NT2/D1 (cell line): ENCODE results near the gene LPP.

Experiments
- SUZ12 ChIP-seq: IDR thresholded peaks from 2 replicates; pipeline ENCODE4 v1.6.1; 2011; ENCODE audit not compliant: insufficient read length, insufficient read depth; ENCODE audit errors: extremely low read depth
- ZNF274 ChIP-seq: IDR thresholded peaks from 2 replicates; pipeline ENCODE4 v1.6.1; 2011; ENCODE audit warnings: mild to moderate bottlenecking, low read depth, low read length

DNA sequence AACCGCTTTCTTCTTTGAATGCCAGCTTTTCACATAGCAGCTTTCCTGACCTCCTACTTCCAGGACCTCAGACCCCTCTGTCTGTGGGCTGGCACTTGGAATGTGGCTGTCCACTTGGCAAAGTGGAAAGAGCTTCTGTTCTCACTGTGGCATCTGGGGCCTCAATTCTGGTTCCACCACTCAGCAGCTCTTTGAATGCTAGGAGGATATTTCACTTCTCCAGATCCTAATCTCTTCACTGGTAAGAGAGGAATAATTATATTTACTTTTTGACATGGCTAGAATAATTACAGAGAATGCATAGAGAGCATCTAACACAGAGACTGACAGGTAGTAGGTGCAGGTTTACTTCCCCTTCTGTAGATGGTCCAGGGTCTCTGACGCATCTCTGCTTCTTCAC is 405.9 kb downstream of the LPP start:
- TF ChIP-seq ZNF274 (no peak), SUZ12 (no peak)
